Liver (tissue), 9 donors: ENCODE data around the gene NET1. TPM values are rescaled to one million over a fixed set of nuclear protein-coding genes. Genes with fewer than 3 reads are reported as not detected.

Experiments
- DNase-seq: peaks from one replicate; pipeline ENCODE4 v3.0.0-alpha.2; 2017; ENCODE audit warnings: low spot score
- H3K27ac ChIP-seq, 2 donors: one replicate each; pipeline ENCODE4 v1.7.0; 2013; ENCODE audit warnings: inconsistent platforms in 2 of 2, low read length in 2 of 2, control low read depth in 1 of 2, low read depth in 1 of 2, mild to moderate bottlenecking in 1 of 2
- H3K27me3 ChIP-seq, 4 donors: one replicate each; pipeline versions ENCODE4 v1.6.1 to v1.7.0; 2013; ENCODE audit warnings: low read length in 3 of 4, inconsistent platforms in 1 of 4, mild to moderate bottlenecking in 1 of 4, moderate library complexity in 1 of 4; ENCODE audit not compliant: control insufficient read depth in 4 of 4, insufficient read depth in 4 of 4
- H3K36me3 ChIP-seq, 4 donors: one replicate each; pipeline versions ENCODE4 v1.6.1 to v1.7.0; 2013; ENCODE audit warnings: low read length in 3 of 4, mild to moderate bottlenecking in 3 of 4, low read depth in 1 of 4, moderate library complexity in 1 of 4; ENCODE audit not compliant: control insufficient read depth in 4 of 4, insufficient read depth in 3 of 4
- H3K4me1 ChIP-seq, 4 donors: one replicate each; pipeline versions ENCODE4 v1.6.1 to v1.7.0; 2013; ENCODE audit warnings: low read length in 3 of 4, mild to moderate bottlenecking in 3 of 4, moderate library complexity in 1 of 4; ENCODE audit not compliant: control insufficient read depth in 4 of 4, insufficient read depth in 4 of 4
- H3K4me3 ChIP-seq, 3 donors: one replicate each; pipeline versions ENCODE4 v1.6.1 to v1.7.0; 2013; ENCODE audit warnings: low read length in 3 of 3, control low read depth in 1 of 3, low read depth in 1 of 3, mild to moderate bottlenecking in 1 of 3
- H3K9ac ChIP-seq, 2 donors: one replicate each; pipeline ENCODE4 v1.7.0; 2013; ENCODE audit warnings: low read length in 2 of 2, mild to moderate bottlenecking in 2 of 2, moderate library complexity in 2 of 2, control low read depth in 1 of 2, low read depth in 1 of 2
- H3K9me3 ChIP-seq, 4 donors: one replicate each; pipeline versions ENCODE4 v1.6.1 to v1.7.0; 2013; ENCODE audit warnings: low read length in 3 of 4; ENCODE audit not compliant: control insufficient read depth in 4 of 4
- EGR1 ChIP-seq, 2 donors: IDR thresholded peaks; 2 replicates each; pipeline ENCODE4 v1.6.1; 2016 to 2018; ENCODE audit warnings: antibody characterized with exemption in 2 of 2, low read depth in 2 of 2
- FOXA1 ChIP-seq: IDR thresholded peaks from 2 replicates; pipeline ENCODE4 v1.6.1; 2016; ENCODE audit warnings: antibody characterized with exemption
- FOXA2 ChIP-seq: IDR thresholded peaks from 2 replicates; pipeline ENCODE4 v1.6.1; 2016; ENCODE audit warnings: antibody characterized with exemption
- GABPA ChIP-seq, 2 donors: IDR thresholded peaks in 1 of 2; conservative IDR thresholded peaks in 1 of 2; 2 replicates each; pipeline ENCODE4 v1.6.1; 2016; ENCODE audit warnings: antibody characterized with exemption in 2 of 2, mild to moderate bottlenecking in 1 of 2, moderate library complexity in 1 of 2
- HNF4A ChIP-seq, 2 donors: conservative IDR thresholded peaks; 2 replicates each; pipeline ENCODE4 v1.6.1; 2016; ENCODE audit warnings: antibody characterized with exemption in 2 of 2, mild to moderate bottlenecking in 2 of 2
- JUND ChIP-seq, 2 donors: IDR thresholded peaks; 2 replicates each; pipeline ENCODE4 v1.6.1; 2016; ENCODE audit warnings: antibody characterized with exemption in 2 of 2
- NR2F2 ChIP-seq: IDR thresholded peaks from 2 replicates; pipeline ENCODE4 v1.6.1; 2016; ENCODE audit warnings: antibody characterized with exemption
- RAD21 ChIP-seq, 2 donors: IDR thresholded peaks; 2 replicates each; pipeline ENCODE4 v1.6.1; 2016; ENCODE audit warnings: antibody characterized with exemption in 2 of 2, mild to moderate bottlenecking in 2 of 2
- TAF1 ChIP-seq: conservative IDR thresholded peaks from 2 replicates; pipeline ENCODE4 v1.6.1; 2016; ENCODE audit warnings: antibody characterized with exemption, mild to moderate bottlenecking
- YY1 ChIP-seq: IDR thresholded peaks from 2 replicates; pipeline ENCODE4 v1.6.1; 2016; ENCODE audit warnings: antibody characterized with exemption, mild to moderate bottlenecking
- WGBS: extraction: QIAGEN DNeasy Blood & Tissue Kit; methylation state at CpG from one replicate; pipeline ENCODE4 v1.1.7; 2013; 5-methylcytosine and 5-hydroxymethylcytosine counted together
- polyA plus RNA-seq, 2 donors: library from polyadenylated mRNA; stranded (reverse) in 1 of 2; unstranded in 1 of 2; fragments of 200-250 nt in 1 of 2; fragments of >200 nt in 1 of 2; fragmentation: Nextera tagmentation in 1 of 2; extraction: Ambion mirVana in 1 of 2; gene quantifications; one replicate each; pipeline versions ENCODE4 v1.2.1 to v1.2.3, GENCODE V29; 2013 to 2015
- total RNA-seq, 2 donors: library from RNA; depleted of rRNA; stranded (reverse); fragments of >200 nt; gene quantifications; one replicate each; pipeline ENCODE4 v1.2.3, GENCODE V29; 2014
- TF ChIP-seq, protein P1 (sequence below): IDR thresholded peaks from 2 replicates; pipeline ENCODE4 v1.6.1; 2016; ENCODE audit warnings: antibody characterized with exemption
- TF ChIP-seq, protein P2 (sequence below): IDR thresholded peaks from 2 replicates; pipeline ENCODE4 v1.6.1; 2016; ENCODE audit warnings: antibody characterized with exemption
- TF ChIP-seq, protein P3 (sequence below): IDR thresholded peaks from 2 replicates; pipeline ENCODE4 v1.6.1; 2016; ENCODE audit warnings: antibody characterized with exemption
- TF ChIP-seq, protein P4 (sequence below): IDR thresholded peaks from 2 replicates; pipeline ENCODE4 v1.6.1; 2016; ENCODE audit warnings: antibody characterized with exemption, mild to moderate bottlenecking
- donor health status: healthy.
- donor health status: healthy.
- donor health status: healthy.
- donor health status: healthy.
- donor health status: healthy.

Gene NET1
- total and polyA plus RNA-seq, 4 donors: 16.2 to 38.6 (median 25.6) TPM

DNA sequence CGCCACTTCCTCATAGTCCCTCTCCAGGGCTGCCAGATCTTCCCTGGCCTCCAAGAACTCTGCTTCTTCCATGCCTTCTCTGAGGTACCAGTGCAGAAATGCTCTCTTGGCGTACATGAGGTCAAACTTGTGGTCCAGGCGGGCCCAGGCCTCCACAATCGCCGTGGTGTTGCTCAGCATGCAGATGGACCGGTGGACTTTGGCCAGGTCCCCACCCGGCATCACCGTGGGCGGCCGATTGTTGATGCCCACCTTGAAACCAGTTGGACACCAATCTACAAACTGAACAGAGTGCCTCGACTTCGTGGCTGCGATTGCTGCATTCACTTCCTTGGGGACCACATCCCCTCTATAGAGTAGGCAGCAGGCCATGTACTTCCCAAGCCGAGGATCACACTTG is 18.8 kb upstream of the NET1 start:
- DNase-seq: no peak
- H3K4me1 ChIP-seq: no peaks in the 10 kb centered on the region

DNA sequence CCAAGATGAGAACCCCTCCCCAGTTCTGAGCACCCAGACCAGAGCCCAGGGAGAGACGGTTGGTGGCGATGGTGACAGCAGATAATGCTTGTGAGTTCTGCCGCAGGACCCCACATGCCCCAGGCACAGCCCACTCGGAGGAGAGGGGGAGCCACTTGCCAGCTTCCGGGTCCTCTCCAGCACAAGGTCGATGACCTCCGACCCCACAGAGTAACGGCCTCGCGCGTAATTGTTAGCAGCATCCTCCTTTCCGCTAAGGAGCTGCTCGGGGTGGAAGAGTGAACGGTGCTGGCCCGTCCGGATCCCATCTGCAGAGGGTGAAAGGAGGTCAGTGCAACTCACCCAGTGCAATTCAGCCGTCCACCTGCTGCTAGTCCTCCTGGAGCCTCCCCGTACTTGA is 17.2 kb upstream of the NET1 start:
- no peak overlapping the region for H3K9ac ChIP-seq
- no peak for DNase-seq
- H3K9me3 ChIP-seq: peaks cover 0 to 10% (median under 1%) of the 10 kb centered on the region in 4 donors
- H3K36me3 ChIP-seq: no peaks in the 10 kb centered on the region
- no peaks in the 10 kb centered on the region for H3K4me1 ChIP-seq
- no peak for TF ChIP-seq YY1
- 88% methylated on average over 18 of the region's 18 CpGs for WGBS
- H3K27ac ChIP-seq: no peak overlapping the region
- H3K4me3 ChIP-seq: no peak overlapping the region
- H3K27me3 ChIP-seq: no peaks in the 10 kb centered on the region

More for the DNA sequence above, 18.8 kb upstream of the NET1 start:
- Histone ChIP-seq H3K27ac (no peak overlapping the region), H3K4me3 (no peak overlapping the region), H3K27me3 (no peaks in the 10 kb centered on the region), H3K36me3 (no peaks in the 10 kb centered on the region), H3K9ac (no peak overlapping the region), H3K9me3 (peaks cover 0 to 15% (median 3%) of the 10 kb centered on the region in 4 donors)
- no peak for TF ChIP-seq RAD21 (IDR thresholded peaks at IDR 0.05)
- TF ChIP-seq, protein P1, sequence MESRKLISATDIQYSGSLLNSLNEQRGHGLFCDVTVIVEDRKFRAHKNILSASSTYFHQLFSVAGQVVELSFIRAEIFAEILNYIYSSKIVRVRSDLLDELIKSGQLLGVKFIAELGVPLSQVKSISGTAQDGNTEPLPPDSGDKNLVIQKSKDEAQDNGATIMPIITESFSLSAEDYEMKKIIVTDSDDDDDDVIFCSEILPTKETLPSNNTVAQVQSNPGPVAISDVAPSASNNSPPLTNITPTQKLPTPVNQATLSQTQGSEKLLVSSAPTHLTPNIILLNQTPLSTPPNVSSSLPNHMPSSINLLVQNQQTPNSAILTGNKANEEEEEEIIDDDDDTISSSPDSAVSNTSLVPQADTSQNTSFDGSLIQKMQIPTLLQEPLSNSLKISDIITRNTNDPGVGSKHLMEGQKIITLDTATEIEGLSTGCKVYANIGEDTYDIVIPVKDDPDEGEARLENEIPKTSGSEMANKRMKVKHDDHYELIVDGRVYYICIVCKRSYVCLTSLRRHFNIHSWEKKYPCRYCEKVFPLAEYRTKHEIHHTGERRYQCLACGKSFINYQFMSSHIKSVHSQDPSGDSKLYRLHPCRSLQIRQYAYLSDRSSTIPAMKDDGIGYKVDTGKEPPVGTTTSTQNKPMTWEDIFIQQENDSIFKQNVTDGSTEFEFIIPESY: no peak
- no peak for TF ChIP-seq EGR1 (IDR thresholded peaks at IDR 0.05; ENCODE audit: low read depth in 2 of 2)
- TF ChIP-seq, protein P2, sequence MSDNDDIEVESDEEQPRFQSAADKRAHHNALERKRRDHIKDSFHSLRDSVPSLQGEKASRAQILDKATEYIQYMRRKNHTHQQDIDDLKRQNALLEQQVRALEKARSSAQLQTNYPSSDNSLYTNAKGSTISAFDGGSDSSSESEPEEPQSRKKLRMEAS: no peak
- no peak for TF ChIP-seq TAF1
- no peak for TF ChIP-seq FOXA1
- TF ChIP-seq FOXA2: no peak
- TF ChIP-seq, protein P3, sequence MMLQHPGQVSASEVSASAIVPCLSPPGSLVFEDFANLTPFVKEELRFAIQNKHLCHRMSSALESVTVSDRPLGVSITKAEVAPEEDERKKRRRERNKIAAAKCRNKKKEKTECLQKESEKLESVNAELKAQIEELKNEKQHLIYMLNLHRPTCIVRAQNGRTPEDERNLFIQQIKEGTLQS: no peak
- TF ChIP-seq NR2F2: no peak
- TF ChIP-seq GABPA (IDR thresholded peaks at IDR 0.05 in 1 of 2, conservative IDR thresholded peaks at IDR 0.05 in 1 of 2): no peak
- 92% methylated on average over 14 of the region's 14 CpGs for WGBS

DNA sequence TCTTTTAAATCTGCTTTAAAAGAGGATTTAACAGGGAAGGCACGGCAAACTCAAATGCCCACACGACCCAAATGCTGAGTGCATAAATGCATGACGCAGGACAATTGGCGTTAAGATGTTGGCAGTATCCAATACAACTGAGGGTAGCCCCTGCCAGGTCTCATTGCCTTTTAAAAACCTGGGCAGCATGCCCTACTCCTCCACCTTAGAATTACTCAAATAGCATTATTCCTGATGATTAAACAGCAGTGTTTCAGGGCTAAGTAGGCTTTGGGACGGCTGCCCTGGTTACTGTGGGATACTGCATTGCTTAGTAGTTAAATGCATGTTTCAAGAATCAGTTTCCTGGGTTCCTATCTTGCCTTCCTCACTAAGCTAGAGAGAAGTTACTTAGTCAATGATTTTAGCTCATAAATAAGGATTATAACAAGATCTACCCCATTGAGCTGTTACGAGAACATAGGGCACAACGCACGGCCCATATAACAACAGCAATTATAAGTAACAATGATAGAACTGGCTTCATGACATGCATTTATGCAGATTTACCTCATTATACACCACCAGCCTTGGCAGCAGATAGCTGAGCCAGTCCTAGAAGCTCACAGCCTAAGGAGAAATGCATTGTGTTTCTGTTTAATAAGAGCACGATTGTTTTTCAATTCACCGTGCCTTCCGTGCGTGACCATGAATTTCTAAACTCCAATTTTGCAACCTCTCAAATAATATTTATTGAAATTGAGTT is 15.6 kb upstream of the NET1 start:
- TF ChIP-seq EGR1 (IDR thresholded peaks at IDR 0.05; ENCODE audit: low read depth in 2 of 2) (no peak), HNF4A (conservative IDR thresholded peaks at IDR 0.05) (no peak), FOXA2 (no peak), JUND (IDR thresholded peaks at IDR 0.05) (no peak), NR2F2 (no peak)
- TF ChIP-seq, protein P4, sequence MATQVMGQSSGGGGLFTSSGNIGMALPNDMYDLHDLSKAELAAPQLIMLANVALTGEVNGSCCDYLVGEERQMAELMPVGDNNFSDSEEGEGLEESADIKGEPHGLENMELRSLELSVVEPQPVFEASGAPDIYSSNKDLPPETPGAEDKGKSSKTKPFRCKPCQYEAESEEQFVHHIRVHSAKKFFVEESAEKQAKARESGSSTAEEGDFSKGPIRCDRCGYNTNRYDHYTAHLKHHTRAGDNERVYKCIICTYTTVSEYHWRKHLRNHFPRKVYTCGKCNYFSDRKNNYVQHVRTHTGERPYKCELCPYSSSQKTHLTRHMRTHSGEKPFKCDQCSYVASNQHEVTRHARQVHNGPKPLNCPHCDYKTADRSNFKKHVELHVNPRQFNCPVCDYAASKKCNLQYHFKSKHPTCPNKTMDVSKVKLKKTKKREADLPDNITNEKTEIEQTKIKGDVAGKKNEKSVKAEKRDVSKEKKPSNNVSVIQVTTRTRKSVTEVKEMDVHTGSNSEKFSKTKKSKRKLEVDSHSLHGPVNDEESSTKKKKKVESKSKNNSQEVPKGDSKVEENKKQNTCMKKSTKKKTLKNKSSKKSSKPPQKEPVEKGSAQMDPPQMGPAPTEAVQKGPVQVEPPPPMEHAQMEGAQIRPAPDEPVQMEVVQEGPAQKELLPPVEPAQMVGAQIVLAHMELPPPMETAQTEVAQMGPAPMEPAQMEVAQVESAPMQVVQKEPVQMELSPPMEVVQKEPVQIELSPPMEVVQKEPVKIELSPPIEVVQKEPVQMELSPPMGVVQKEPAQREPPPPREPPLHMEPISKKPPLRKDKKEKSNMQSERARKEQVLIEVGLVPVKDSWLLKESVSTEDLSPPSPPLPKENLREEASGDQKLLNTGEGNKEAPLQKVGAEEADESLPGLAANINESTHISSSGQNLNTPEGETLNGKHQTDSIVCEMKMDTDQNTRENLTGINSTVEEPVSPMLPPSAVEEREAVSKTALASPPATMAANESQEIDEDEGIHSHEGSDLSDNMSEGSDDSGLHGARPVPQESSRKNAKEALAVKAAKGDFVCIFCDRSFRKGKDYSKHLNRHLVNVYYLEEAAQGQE: no peak
- no peaks in the 10 kb centered on the region for H3K4me1 ChIP-seq
- H3K36me3 ChIP-seq: no peaks in the 10 kb centered on the region
- no peaks in the 10 kb centered on the region for H3K9me3 ChIP-seq
- no peak overlapping the region for H3K9ac ChIP-seq
- 90% methylated on average over 12 of the region's 12 CpGs for WGBS
- H3K27me3 ChIP-seq: no peaks in the 10 kb centered on the region
- no peak for DNase-seq
- no peak overlapping the region for H3K4me3 ChIP-seq
- no peak overlapping the region for H3K27ac ChIP-seq
